Adrenal gland (tissue), 5 donors: Measurements from ENCODE around the gene CAPRIN1.

ENCODE experiments used
- CTCF ChIP-seq, 6 experiments: fragments of 450-650 bp in 4 of 6; fragments of 200-600 bp in 2 of 6; sonication (generic) in 1 of 6; IDR thresholded peaks; 1 replicate in 5 of 6; 2 replicates in 1 of 6; pipeline versions ENCODE4 v1.5.1 to v1.8.0; 2016 to 2021; ENCODE audit warnings: antibody characterized with exemption in 6 of 6, mild to moderate bottlenecking in 2 of 6, moderate library complexity in 1 of 6
- POLR2A ChIP-seq, 2 donors: fragments of 450-650 bp; IDR thresholded peaks; one replicate each; pipeline ENCODE4 v1.6.1; 2017; ENCODE audit warnings: antibody characterized with exemption in 2 of 2, mild to moderate bottlenecking in 2 of 2, moderate library complexity in 1 of 2
- donor health status: DM: no; HTN: no; CAD: no.

- TF ChIP-seq POLR2A (IDR thresholded peaks at IDR 0.05) (no peak), CTCF (IDR thresholded peaks at IDR 0.05) (no peak)
Measured at GRCh38 chr11:34068111-34068510, 16.6 kb downstream of the CAPRIN1 start.
